Measurements from ENCODE around the gene ZNF705A.
"Not testable (repeated sequence)": the region's sequence is repeated elsewhere in the genome, so short reads cannot be mapped to it uniquely, and the experiment has no call there.

The ZNF705A gene

DNA sequence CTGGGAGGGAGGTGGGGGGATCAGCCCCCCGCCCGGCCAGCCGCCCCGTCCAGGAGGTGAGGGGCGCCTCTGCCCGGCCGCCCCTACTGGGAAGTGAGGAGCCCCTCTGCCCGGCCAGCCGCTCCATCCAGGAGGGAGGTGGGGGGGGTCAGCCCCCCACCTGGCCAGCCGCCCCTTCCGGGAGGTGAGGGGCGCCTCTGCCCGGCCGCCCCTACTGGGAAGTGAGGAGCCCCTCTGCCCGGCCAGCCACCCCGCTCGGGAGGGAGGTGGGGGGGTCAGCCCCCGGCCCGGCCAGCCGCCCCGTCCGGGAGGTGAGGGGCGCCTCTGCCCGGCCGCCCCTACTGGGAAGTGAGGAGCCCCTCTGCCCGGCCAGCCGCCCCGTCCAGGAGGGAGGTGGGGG lies 27.4 kb downstream of the ZNF705A start:
- DNase-seq (ENCODE audit: low spot score) = not testable (repeated sequence)

DNA sequence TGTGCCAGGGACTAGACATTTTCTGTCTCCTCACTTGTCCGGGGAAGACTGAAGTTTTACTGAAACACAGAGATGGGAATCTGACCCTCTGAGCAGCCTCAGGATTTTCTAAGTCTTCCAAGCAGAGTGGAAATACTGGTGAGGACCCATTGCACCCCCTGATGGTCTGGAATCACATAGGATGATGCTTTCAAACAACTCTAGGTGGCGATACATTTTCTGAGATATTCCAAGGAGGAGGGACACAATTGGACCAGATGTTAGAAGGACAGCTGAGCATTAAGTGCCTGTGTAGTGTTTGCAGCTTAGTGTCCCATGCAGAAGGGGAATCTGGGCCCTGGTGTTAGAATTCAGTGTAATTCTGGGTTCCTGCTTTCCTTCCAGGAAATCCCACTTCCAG lies 31.3 kb downstream of the ZNF705A start:
- not testable (repeated sequence) for DNase-seq (ENCODE audit: low spot score)

DNA sequence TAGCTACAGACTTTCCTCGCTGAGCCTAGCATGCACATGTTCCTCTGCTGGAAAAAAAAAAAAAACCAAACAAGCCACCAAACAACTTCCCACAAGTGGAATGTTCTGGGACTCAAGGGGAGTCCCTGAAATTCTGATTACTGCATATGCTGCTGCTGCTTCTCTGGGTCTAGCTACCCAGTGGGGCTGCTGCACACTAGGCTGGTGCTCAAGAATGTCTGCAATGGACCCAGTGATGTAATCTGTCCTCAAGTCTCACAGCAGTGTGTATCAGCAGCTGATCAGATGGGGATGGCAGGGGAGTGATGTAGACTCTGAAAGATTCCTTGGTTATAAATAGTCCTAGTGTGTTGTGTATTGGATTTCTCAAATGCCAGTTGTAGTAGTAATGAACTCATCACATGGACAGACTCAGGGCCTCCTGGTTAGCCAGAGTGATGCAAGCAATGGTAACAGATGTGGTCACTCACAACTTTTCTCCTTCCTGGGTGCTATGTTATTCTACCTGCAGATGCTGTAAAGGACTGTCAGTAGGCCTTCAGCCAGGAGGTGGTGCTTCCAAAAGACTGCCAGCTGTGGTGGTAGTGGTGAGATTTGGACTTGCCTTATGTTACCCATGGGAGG lies 41.0 kb downstream of the ZNF705A start:
- DNase-seq (ENCODE audit: low spot score) = not testable (repeated sequence)

DNA sequence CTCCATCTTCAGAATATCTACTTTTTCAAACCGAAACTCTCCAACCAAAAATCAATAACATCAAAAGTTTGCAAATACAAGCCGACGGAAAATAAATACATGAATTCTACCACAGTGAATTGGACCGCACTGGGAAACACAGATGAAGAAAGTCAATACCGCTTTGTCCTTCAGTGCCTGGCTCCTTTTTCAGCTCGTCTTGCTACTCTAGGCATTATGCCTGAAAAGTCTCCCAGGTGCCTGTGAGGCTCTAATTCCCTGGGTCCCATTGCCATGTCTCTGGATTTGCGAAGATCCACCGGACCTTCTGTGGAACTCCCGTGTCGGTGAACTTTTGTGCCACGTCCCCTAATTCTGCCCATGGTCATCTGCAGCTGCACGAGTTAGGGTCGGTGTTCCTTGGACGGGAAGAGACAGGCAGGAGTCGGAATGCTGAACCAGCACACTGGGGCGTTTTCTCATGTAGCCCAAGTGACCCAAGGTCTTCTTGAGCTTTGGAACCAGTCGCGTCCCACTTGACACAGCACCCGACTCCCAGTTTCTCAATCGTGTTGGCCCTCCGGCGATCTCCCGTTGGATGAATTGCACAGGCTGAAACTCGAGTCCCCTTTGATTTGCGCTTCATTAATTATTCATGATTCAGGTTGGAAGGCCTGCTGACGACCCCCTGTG lies 62.0 kb downstream of the ZNF705A start:
- DNase-seq (ENCODE audit: low spot score) = not testable (repeated sequence)

DNA sequence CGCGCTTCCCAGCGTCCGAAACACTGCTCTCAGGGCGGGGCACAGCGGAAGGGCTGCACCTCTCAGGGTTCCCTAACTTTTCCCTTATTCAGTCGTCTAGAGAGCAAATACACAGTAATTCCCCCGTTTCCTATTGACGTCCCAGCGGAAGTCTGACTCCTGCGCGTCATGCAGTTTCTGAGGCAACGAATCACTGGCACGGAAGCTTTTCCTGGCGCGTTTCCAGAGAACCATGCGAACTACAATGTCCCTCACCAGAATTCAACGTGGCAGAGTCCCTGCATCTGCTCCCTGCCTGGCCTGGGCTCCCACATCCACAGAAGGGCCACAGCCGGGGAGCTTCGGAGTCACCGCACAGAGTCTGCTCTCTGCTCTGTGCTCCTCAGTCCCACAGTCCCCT lies 64.6 kb downstream of the ZNF705A start:
- not testable (repeated sequence) for DNase-seq (ENCODE audit: low spot score)

DNA sequence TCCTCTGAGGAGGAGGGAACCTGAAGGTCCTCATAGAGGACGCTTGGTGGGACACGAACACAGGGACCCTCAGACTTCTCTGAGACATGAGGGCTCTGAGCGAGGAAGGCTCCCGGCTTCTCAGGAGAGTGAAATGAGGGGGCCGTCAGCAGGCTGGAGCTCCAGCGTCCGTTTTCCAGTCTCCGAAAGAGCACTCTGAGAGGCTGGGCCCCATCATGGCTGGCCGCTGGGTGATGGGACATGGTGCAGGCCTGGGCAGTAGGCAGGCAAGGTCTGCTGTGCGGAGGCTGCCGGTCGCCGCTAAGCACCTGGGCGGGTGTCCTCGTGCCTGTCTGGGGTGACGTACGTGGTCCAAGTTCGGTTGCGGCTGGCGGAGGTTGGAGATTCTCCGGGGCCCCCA lies 65.0 kb downstream of the ZNF705A start:
- DNase-seq (ENCODE audit: low spot score) = not testable (repeated sequence)

DNA sequence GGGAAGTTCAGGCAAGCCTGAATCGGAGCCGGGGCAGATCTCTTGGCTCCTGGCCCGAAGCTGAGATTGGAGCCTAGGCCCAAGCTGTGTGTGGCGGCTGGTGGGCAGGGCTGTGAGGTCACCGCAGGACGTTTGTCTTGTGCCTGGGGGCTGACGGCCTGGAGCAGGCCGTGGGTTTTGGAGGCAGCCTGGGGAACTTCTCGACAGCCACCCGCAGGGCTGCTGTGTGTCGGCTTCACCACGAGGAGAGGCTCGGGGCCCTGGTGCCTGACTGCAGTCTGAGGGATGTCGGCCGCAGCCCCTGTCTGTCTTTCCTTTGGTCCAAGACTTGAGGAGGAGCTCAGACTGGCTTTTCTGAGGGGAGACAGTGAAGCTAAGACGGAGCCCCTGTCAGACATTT lies 65.5 kb downstream of the ZNF705A start:
- DNase-seq (ENCODE audit: low spot score) = not testable (repeated sequence)

DNA sequence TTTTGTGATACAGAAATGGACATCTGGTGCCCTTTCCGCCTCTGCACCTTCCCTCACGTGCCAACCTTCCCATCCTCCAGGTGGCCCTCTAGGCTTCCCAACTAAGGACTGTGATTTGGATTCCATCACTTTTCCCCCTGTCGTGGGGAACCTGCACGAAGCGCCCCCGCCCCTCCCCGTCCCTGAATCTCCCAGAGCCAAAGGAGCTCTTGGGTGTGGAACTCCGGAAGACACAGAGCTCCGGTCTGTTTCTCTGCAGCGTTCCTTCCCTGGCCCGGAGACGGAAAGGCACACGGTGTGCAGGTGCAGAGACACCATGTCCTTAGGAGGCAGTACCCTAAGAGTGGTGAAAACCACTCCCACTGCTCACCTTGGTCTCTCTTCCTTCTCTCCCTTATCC lies 66.8 kb downstream of the ZNF705A start:
- not testable (repeated sequence) for DNase-seq (ENCODE audit: low spot score)

DNA sequence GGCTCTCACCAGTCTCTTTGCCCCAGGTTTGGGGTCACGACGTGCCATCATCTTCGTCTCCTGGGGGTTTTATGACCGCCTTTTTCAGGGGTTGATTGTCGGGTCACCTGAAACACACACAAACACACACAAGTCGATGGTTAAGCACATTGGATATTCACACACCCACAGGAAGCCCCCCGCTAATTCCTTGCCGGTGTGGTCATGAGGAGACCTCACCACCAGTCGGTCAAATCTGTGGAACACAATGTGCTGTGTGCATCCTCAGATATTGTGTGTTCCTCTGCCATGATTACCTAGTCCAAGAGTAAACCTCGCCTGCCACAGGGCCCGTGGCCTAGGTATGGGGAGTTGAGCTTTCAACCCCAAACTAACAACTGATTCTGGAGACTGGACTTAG lies 68.0 kb downstream of the ZNF705A start:
- not testable (repeated sequence) for DNase-seq (ENCODE audit: low spot score)

DNA sequence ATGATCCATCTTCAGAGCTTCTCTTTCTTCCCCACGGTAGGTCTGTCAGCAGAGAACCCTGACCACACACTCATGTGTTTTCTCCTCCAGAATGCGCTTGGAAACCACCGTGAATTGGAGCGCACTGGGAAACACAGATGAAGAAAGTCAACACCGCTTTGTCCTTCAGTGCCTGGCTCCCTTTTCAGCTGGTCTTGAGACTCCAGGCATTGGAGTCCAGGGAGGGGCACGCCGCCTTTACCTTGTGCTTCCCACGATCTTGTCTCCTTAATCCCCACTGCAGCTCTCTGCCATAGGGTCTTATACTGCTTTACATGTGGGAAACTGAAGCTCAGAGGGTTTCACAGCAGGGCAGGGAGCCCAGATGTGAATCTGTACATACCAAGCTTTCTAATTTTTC lies 69.5 kb downstream of the ZNF705A start:
- DNase-seq (ENCODE audit: low spot score) = no peak

DNA sequence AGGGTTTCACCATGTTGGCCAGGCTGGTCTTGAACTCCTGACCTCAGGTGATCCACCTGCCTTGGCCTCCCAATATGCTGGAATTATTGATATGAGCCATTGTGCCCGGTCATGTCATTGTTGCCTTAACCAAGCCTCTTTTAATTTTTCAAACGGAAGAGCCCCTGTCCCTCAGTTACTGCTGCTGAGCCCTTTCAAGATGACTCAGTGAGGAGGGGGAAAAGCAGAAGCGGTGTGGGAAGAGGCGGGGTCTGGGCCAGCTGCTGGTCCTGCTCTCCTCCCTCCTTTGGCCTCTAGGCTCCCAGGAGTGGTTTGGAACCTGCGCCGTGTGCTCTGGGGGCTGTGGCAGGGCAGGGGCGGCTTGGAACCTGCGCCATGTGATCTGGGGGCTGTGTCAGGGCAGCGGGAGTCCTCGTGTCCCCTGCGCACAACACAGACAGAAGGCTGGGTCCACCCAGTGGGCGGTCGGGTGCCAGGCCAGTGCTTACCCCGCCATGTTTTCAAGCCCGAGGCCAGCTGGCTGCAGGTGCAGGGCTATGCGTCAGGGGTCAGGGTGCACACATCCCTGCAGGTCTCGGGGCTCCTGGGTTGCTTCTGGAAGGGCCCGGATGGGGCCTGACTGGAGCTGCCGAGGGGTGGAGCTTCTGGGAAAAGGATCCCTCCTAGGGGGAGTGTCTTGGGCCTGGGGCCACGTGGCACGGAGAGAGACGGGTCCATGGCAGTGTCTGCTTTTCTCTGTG lies 70.3 kb downstream of the ZNF705A start, which contains the start of gene FAM90A1:
Gene FAM90A1 (minus strand): TSS at position 627 of the 740 bp plus-strand sequence. CDS start 2,786 bp downstream, outside the sequence.
- DNase-seq (ENCODE audit: low spot score) = not testable (repeated sequence)

DNA sequence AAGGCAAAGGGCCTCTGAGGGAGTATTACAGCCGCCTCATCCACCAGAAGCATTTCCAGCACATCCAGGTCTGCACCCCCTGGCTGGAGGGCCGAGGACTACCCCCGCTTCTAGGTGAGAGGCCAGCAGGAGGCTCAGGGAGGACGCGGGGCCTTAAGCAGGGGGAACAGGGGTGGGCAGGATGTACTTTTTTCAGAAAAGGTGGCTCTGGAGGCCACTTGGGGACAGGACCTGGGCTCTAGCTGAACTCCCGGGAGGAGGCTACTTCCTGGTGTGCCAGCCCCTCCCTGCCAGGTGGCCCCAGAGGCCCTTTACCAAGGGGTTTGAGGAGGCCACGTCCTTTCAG lies 70.9 kb downstream of the ZNF705A start:
- DNase-seq (ENCODE audit: low spot score) = not testable (repeated sequence)

DNA sequence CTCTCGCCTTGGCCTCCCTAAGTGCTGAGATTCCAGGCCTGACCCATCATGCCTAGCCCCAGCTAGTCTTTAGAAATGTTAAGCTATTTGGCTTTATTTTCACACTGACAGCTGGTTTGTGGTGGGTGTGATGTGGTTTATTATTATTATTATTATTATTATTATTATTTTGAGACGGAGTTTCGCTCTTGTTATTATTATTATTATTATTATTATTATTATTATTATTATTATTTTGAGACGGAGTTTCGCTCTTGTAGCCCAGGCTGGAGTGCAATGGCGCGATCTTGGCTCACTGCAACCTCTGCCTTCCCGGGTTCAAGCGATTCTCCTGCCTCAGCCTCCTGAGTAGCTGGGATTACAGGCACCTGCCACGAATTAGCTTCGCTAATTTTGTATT lies 71.8 kb downstream of the ZNF705A start:
- not testable (repeated sequence) for DNase-seq (ENCODE audit: low spot score)

DNA sequence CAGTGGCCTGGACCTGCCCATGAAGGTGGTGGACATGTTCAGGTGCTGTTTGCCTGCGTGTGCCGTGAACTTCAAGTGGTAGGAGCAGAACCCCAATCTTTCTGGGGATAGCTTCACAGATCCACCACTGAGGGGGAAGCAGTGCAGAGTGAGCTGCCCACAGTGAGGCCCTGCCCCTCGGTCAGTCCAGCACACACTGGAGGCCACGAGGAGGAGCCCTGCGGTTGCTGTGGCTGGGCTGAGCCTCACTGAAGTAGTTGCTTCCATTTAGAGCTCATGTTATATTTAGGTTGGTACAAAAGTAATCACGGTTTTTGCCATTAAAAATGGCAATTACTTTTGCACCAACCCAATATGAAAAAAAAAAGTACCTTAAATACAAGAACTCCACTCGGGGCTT lies 72.7 kb downstream of the ZNF705A start:
- not testable (repeated sequence) for DNase-seq (ENCODE audit: low spot score)

All from CD4-positive, alpha-beta T cell treated with Interleukin-15 for 4 hours (primary cell).